OCI-LY1 (cell line): ENCODE results near the gene TMTC4.

Experiments used
- H2AFZ ChIP-seq: fragments of 200-600 bp; sonication (generic), shearing (Covaris generic); 2 replicates; pipeline ENCODE4 v1.6.0; 2014; ENCODE audit warnings: antibody characterized with exemption, mild to moderate bottlenecking, low read length
- H3F3A ChIP-seq: fragments of 200-600 bp; sonication (generic), shearing (Covaris generic); 2 replicates; pipeline ENCODE4 v1.6.0; 2014; ENCODE audit warnings: mild to moderate bottlenecking, antibody characterized with exemption, low read length, moderate library complexity; ENCODE audit not compliant: insufficient read depth
- H3K27ac ChIP-seq: fragments of 200-600 bp; sonication (generic); 2 replicates; pipeline ENCODE4 v1.5.1; 2014; ENCODE audit warnings: low read length, mixed run types, mild to moderate bottlenecking, low read depth; ENCODE audit not compliant: poor library complexity, severe bottlenecking
- H3K27me3 ChIP-seq: fragments of 200-600 bp; sonication (generic); 2 replicates; pipeline ENCODE4 v1.6.0; 2014; ENCODE audit warnings: antibody characterized with exemption, mild to moderate bottlenecking, low read length, moderate library complexity; ENCODE audit not compliant: insufficient read depth
- H3K36me3 ChIP-seq: fragments of 200-600 bp; sonication (generic); 2 replicates; pipeline ENCODE4 v1.6.1; 2014; ENCODE audit warnings: mild to moderate bottlenecking, antibody characterized with exemption, low read length, moderate library complexity, mixed read lengths; ENCODE audit not compliant: insufficient read depth
- H3K4me1 ChIP-seq: fragments of 200-600 bp; sonication (generic); 2 replicates; pipeline ENCODE4 v1.5.1; 2014; ENCODE audit warnings: mild to moderate bottlenecking, low read length, moderate library complexity; ENCODE audit not compliant: insufficient read depth, severe bottlenecking
- H3K4me2 ChIP-seq: fragments of 200-600 bp; sonication (generic), shearing (Covaris generic); 2 replicates; pipeline ENCODE4 v1.6.1; 2014; ENCODE audit warnings: low read length
- H3K4me3 ChIP-seq: fragments of 200-600 bp; sonication (generic); 2 replicates; pipeline ENCODE4 v1.5.1; 2014; ENCODE audit warnings: low read length, low read depth, mild to moderate bottlenecking, mixed read lengths; ENCODE audit not compliant: poor library complexity, severe bottlenecking
- H3K79me2 ChIP-seq: fragments of 200-600 bp; shearing (Covaris generic); 2 replicates; pipeline ENCODE4 v1.6.1; 2016; ENCODE audit warnings: mixed run types, low read length, mixed read lengths; ENCODE audit not compliant: insufficient read depth
- H3K9ac ChIP-seq: fragments of 200-600 bp; sonication (generic), shearing (Covaris generic); 2 replicates; pipeline ENCODE4 v1.6.1; 2014; ENCODE audit warnings: mild to moderate bottlenecking, low read length, mixed read lengths
- H3K9me2 ChIP-seq: fragments of 200-600 bp; sonication (generic), shearing (Covaris generic); 2 replicates; pipeline ENCODE4 v1.6.1; 2014; ENCODE audit warnings: low read depth, mild to moderate bottlenecking, low read length, mixed read lengths
- H3K9me3 ChIP-seq: fragments of 200-600 bp; shearing (Covaris generic); 2 replicates; pipeline ENCODE4 v1.6.1; 2014; ENCODE audit warnings: low read length, mixed read lengths
- H4K20me1 ChIP-seq: fragments of 200-600 bp; sonication (generic), shearing (Covaris generic); 2 replicates; pipeline ENCODE4 v1.6.0; 2016; ENCODE audit warnings: mild to moderate bottlenecking, low read length; ENCODE audit not compliant: insufficient read depth
- EZH2 ChIP-seq: fragments of 200-600 bp; sonication (generic), shearing (Covaris generic); IDR thresholded peaks from 2 replicates; pipeline ENCODE4 v1.8.0; 2017; ENCODE audit warnings: borderline replicate concordance, mixed run types, mild to moderate bottlenecking, antibody characterized with exemption, low read length, moderate library complexity, mixed read lengths
- TF ChIP-seq, protein P1 (sequence below): fragments of 200-600 bp; sonication (generic), shearing (Covaris generic); IDR thresholded peaks from 2 replicates; pipeline ENCODE4 v1.5.1; 2017; ENCODE audit warnings: mild to moderate bottlenecking, antibody characterized with exemption, low read length, moderate library complexity, mixed read lengths

TMTC4 gene

GRCh38 chr13:100602493-100603111 lies 72.0 kb downstream of the TMTC4 start:
- H3K9ac ChIP-seq: no peak overlapping the region

DNA sequence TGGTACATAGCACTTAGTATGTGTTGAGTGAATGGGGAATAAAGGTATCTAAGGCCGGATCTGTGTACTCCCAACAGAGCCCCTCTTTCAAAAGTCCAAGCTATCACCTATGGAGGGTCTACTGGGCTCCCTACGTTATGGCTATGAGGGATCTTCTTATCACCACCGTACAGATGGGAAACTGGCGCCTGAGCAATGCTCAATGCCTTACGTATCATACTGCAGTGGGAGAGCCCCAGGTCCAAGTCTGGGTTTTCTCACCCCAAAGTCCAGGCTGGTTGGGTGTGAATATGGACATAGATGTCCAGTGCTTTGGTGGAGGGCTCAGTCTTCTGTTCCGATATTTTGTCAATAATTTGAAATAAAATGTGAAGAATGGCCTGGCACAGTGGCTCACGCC lies 72.9 kb downstream of the TMTC4 start:
- Histone ChIP-seq H3K4me3 (no peak overlapping the region), H3F3A (no peaks in the 10 kb centered on the region), H3K9me3 (no peaks in the 10 kb centered on the region), H3K4me1 (no peaks in the 10 kb centered on the region), H4K20me1 (no peaks in the 10 kb centered on the region), H3K27ac (no peak overlapping the region), H3K4me2 (no peak overlapping the region), H3K9ac (no peak overlapping the region), H3K36me3 (no peaks in the 10 kb centered on the region), H2AFZ (no peak overlapping the region), H3K9me2 (no peaks in the 10 kb centered on the region), H3K79me2 (no peaks in the 10 kb centered on the region), H3K27me3 (no peaks in the 10 kb centered on the region)
- TF ChIP-seq EZH2: no peak
- TF ChIP-seq, protein P1, sequence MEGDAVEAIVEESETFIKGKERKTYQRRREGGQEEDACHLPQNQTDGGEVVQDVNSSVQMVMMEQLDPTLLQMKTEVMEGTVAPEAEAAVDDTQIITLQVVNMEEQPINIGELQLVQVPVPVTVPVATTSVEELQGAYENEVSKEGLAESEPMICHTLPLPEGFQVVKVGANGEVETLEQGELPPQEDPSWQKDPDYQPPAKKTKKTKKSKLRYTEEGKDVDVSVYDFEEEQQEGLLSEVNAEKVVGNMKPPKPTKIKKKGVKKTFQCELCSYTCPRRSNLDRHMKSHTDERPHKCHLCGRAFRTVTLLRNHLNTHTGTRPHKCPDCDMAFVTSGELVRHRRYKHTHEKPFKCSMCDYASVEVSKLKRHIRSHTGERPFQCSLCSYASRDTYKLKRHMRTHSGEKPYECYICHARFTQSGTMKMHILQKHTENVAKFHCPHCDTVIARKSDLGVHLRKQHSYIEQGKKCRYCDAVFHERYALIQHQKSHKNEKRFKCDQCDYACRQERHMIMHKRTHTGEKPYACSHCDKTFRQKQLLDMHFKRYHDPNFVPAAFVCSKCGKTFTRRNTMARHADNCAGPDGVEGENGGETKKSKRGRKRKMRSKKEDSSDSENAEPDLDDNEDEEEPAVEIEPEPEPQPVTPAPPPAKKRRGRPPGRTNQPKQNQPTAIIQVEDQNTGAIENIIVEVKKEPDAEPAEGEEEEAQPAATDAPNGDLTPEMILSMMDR: no peak

More at GRCh38 chr13:100602493-100603111, 72.0 kb downstream of the TMTC4 start:
- Histone ChIP-seq H3K36me3 (no peaks in the 10 kb centered on the region), H3K9me2 (no peaks in the 10 kb centered on the region), H3K79me2 (no peaks in the 10 kb centered on the region), H3F3A (no peaks in the 10 kb centered on the region), H3K27me3 (no peaks in the 10 kb centered on the region), H3K9me3 (no peaks in the 10 kb centered on the region), H3K27ac (no peak overlapping the region), H3K4me2 (no peak overlapping the region), H3K4me1 (no peaks in the 10 kb centered on the region), H4K20me1 (no peaks in the 10 kb centered on the region), H2AFZ (no peak overlapping the region), H3K4me3 (no peak overlapping the region)
- TF ChIP-seq, protein P1: no peak
- TF ChIP-seq EZH2: no peak

- Histone ChIP-seq H3K9ac (no peak overlapping the region), H3K4me2 (no peak overlapping the region), H3K79me2 (no peaks in the 10 kb centered on the region), H3K9me3 (no peaks in the 10 kb centered on the region), H3K36me3 (no peaks in the 10 kb centered on the region), H3K4me1 (no peaks in the 10 kb centered on the region), H3K27me3 (no peaks in the 10 kb centered on the region), H4K20me1 (no peaks in the 10 kb centered on the region), H3K9me2 (no peaks in the 10 kb centered on the region), H3K27ac (no peak overlapping the region), H3K4me3 (no peak overlapping the region), H3F3A (no peaks in the 10 kb centered on the region), H2AFZ (no peak overlapping the region)
- TF ChIP-seq, protein P1: no peak
- no peak for TF ChIP-seq EZH2
Observed at GRCh38 chr13:100600915-100601314, 73.7 kb downstream of the TMTC4 start.
